Stomach (tissue), 9 donors: ENCODE measurements around the gene PSTPIP1. TPM values are rescaled to one million over a fixed set of nuclear protein-coding genes. Genes with fewer than 3 reads are reported as not detected.

Experiments used
- DNase-seq, 2 donors: peaks; one replicate each; pipeline versions ENCODE4 v3.0.0 to v3.0.0-alpha.2; 2013 to 2019
- H3K27ac ChIP-seq, 5 donors: fragments of 200-600 bp in 4 of 5; sonication (generic) in 4 of 5; one replicate each; pipeline ENCODE4 v1.5.1; 2013 to 2019; ENCODE audit warnings: mild to moderate bottlenecking in 1 of 5, moderate library complexity in 1 of 5
- H3K27me3 ChIP-seq, 3 donors: fragments of 200-600 bp; sonication (generic); one replicate each; pipeline ENCODE4 v1.5.1; 2017 to 2019; ENCODE audit warnings: mixed run types in 1 of 3
- H3K36me3 ChIP-seq, 4 donors: fragments of 200-600 bp; sonication (generic); 1 replicate in 3 of 4; 2 replicates in 1 of 4; pipeline ENCODE4 v1.5.1; 2016 to 2019
- H3K4me1 ChIP-seq, 4 donors: fragments of 200-600 bp; sonication (generic); one replicate each; pipeline ENCODE4 v1.5.1; 2016 to 2019
- H3K4me3 ChIP-seq, 4 donors: fragments of 200-600 bp; sonication (generic) in 3 of 4; one replicate each; pipeline ENCODE4 v1.5.1; 2016 to 2019; ENCODE audit warnings: mild to moderate bottlenecking in 1 of 4
- H3K9me3 ChIP-seq, 4 donors: fragments of 200-600 bp; sonication (generic); one replicate each; pipeline ENCODE4 v1.5.1; 2016 to 2019
- CTCF ChIP-seq, 7 experiments: fragments of 450-650 bp in 4 of 7; fragments of 200-600 bp in 3 of 7; sonication (generic) in 3 of 7; IDR thresholded peaks; one replicate each; pipeline ENCODE4 v1.5.1; 2016 to 2019; ENCODE audit warnings: antibody characterized with exemption in 7 of 7, control low read depth in 2 of 7, mild to moderate bottlenecking in 1 of 7
- EP300 ChIP-seq: sonication (generic); formaldehyde crosslinking; IDR thresholded peaks from one replicate; pipeline ENCODE4 v1.6.1; 2017; ENCODE audit warnings: antibody characterized with exemption
- POLR2A ChIP-seq, 4 donors: fragments of 450-650 bp; IDR thresholded peaks; one replicate each; pipeline ENCODE4 v1.6.1; 2016; ENCODE audit warnings: antibody characterized with exemption in 4 of 4, control low read depth in 2 of 4, mild to moderate bottlenecking in 1 of 4, moderate library complexity in 1 of 4
- POLR2AphosphoS5 ChIP-seq, 3 donors: sonication (generic); formaldehyde crosslinking; IDR thresholded peaks; one replicate each; pipeline ENCODE4 v1.6.1; 2016; ENCODE audit warnings: antibody characterized with exemption in 3 of 3
- WGBS, 5 donors: extraction: QIAGEN DNeasy Blood & Tissue Kit in 3 of 5; methylation state at CpG; one replicate each; pipeline versions ENCODE4 v1.1.5 to v1.1.7; 2013 to 2018; 5-methylcytosine and 5-hydroxymethylcytosine counted together
- intact Hi-C: fragments of 100-400 bp; cut with DNase I; formaldehyde crosslinking; loops from one replicate; pipeline ENCODE4 v1.15.1; 2023; ENCODE audit warnings: low total_unique reads
- polyA plus RNA-seq, 3 donors: library from polyadenylated mRNA; stranded (reverse); fragments of 200-250 nt; gene quantifications; one replicate each; pipeline ENCODE4 v1.2.3, GENCODE V29; 2013
- small RNA-seq, 4 donors: library from RNA; depleted of rRNA; stranded (forward); fragments of <200 nt; gene quantifications; one replicate each; pipeline ENCODE3, GENCODE V24; 2016
- total RNA-seq, 5 donors: library from RNA; depleted of rRNA; stranded (reverse); fragments of >200 nt; gene quantifications; one replicate each; pipeline versions ENCODE4 v1.1.0 to v1.2.3, GENCODE V29; 2014 to 2016
- donor health status: healthy with polysubstance abuse.
- donor health status: Bipolar disorder and iron deficiency.
- donor health status: healthy.

The PSTPIP1 gene
- total and polyA plus RNA-seq, 8 donors, result 0.29 to 75.4 (median 5.4) TPM

DNA sequence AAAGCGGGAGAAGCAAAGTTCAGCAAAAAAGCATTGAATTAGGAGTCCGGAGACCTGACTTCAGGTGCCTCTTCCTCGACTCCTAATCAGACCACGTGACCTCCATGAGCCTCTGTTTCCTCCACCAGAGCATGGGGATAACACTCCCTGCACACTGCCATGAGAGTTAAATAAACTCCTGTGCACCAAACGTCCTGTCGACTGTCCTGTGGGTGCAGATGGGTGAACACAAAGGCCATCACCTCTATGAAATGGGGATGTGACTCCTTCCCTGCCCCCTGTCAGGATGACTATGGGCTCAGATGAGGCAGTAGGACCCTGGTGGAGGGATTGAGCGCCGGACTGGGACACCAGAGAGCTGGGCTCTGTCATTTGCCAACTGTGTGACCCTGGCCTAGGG lies 89.5 kb downstream of the PSTPIP1 start:
- 89 to 95% (median 92%) methylated on average over 8 of the region's 8 CpGs for WGBS, 5 donors
- Histone ChIP-seq H3K27ac (no peak overlapping the region), H3K36me3 (no peaks in the 10 kb centered on the region), H3K4me3 (no peak overlapping the region), H3K4me1 (peaks cover 5 to 11% (median 10%) of the 10 kb centered on the region in 4 donors), H3K9me3 (no peaks in the 10 kb centered on the region), H3K27me3 (no peaks in the 10 kb centered on the region)
- TF ChIP-seq POLR2A (IDR thresholded peaks at IDR 0.05) (no peak), EP300 (no peak), CTCF (IDR thresholded peaks at IDR 0.05) (no peak), POLR2AphosphoS5 (IDR thresholded peaks at IDR 0.05) (no peak)
- no peak for DNase-seq
- intact Hi-C loops, result no loop called here

DNA sequence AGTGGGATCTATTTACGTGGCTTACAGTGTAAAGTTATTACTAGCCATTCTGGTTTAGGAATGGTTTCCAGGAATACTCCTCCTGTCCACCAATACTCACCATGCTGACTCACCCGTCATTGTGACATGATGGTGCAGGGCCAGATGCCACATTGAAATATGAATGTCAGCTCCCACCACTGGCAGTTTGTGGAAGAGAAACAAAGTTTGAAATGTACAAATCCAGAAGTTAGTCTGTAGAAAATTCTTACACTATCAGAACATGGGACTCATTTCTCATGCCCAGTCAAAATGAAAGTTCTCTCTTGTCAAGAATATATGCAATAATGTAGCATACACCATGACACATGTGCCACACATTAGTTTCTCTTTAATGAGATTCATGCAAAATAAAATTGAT lies 90.4 kb downstream of the PSTPIP1 start:
- DNase-seq, result no peak
- whole genome bisulfite sequencing, 5 donors, result 19 to 75% (median 39%) methylated on average over 2 of the region's 2 CpGs

More for the DNA sequence above, 90.4 kb downstream of the PSTPIP1 start:
- intact Hi-C loops, result no loop called here
- TF ChIP-seq POLR2AphosphoS5 (IDR thresholded peaks at IDR 0.05), result no peak
- no peak for TF ChIP-seq CTCF (IDR thresholded peaks at IDR 0.05)
- TF ChIP-seq EP300, result no peak
- TF ChIP-seq POLR2A (IDR thresholded peaks at IDR 0.05), result no peak
- Histone ChIP-seq H3K9me3 (no peaks in the 10 kb centered on the region), H3K4me1 (peaks cover 5 to 11% (median 10%) of the 10 kb centered on the region in 4 donors), H3K27me3 (no peaks in the 10 kb centered on the region), H3K27ac (no peak overlapping the region), H3K36me3 (no peaks in the 10 kb centered on the region), H3K4me3 (no peak overlapping the region)

Small RNA genes within 50 kb of the gene (small RNA-seq; reads per million reads assigned to genes)
- gene RN7SL278P, result 0 reads per million in 4 donors

Other genes starting within 250 kb of the PSTPIP1 start
- 100 to 1,000 TPM in 1 of 5 donors, 10 to 100 TPM in 4; 14.8 to 136 (median 39.7) TPM for gene SCAPER, start 89.8 kb upstream of the PSTPIP1 start, total RNA-seq
- 10 to 100 TPM in 1 of 3 donors, 1 to 10 TPM in 2; 4.9 to 11.0 (median 7.6) TPM for gene SCAPER, start 89.8 kb upstream of the PSTPIP1 start, polyA plus RNA-seq
- 10 to 100 TPM; 14.0 to 67.2 (median 42.9) TPM for gene RCN2, start 63.4 kb upstream of the PSTPIP1 start, total RNA-seq
- gene RCN2, start 63.4 kb upstream of the PSTPIP1 start, polyA plus RNA-seq, result 10 to 100 TPM; 17.7 to 22.7 (median 22.3) TPM
- 100 to 1,000 TPM in 3 of 5 donors, 10 to 100 TPM in 2; 42.9 to 390 (median 143) TPM for gene TSPAN3, start 76.0 kb downstream of the PSTPIP1 start, total RNA-seq
- gene TSPAN3, start 76.0 kb downstream of the PSTPIP1 start, polyA plus RNA-seq, result 100 to 1,000 TPM in 1 of 3 donors, 10 to 100 TPM in 2; 48.7 to 100 (median 99.2) TPM